K562 (cell line): Measurements from ENCODE around the gene OSCP1.

Source experiments
- ARID2 ChIP-seq: fragments of 450-650 bp; IDR thresholded peaks from 2 replicates; pipeline ENCODE4 v1.6.1; 2017; ENCODE audit warnings: antibody characterized with exemption, mild to moderate bottlenecking
- CTCF ChIP-seq, 3 experiments: IDR thresholded peaks in 2 of 3; conservative IDR thresholded peaks in 1 of 3; 2 replicates each; pipeline ENCODE4 v1.5.1; 2011 to 2012; ENCODE audit warnings: low read length in 3 of 3, mild to moderate bottlenecking in 3 of 3, control low read depth in 2 of 3, improper control_type of control experiment in 1 of 3, inconsistent platforms in 1 of 3, low read depth in 1 of 3, mixed read lengths in 1 of 3, moderate library complexity in 1 of 3; ENCODE audit not compliant: insufficient read depth in 2 of 3
- E2F6 ChIP-seq, 2 experiments: IDR thresholded peaks; 2 replicates each; pipeline ENCODE4 v1.6.1; 2011; ENCODE audit warnings: borderline replicate concordance in 1 of 2, control low read depth in 1 of 2, low read depth in 1 of 2, low read length in 1 of 2, mild to moderate bottlenecking in 1 of 2, mixed read lengths in 1 of 2, moderate library complexity in 1 of 2; ENCODE audit not compliant: insufficient read depth in 1 of 2, insufficient read length in 1 of 2, poor library complexity in 1 of 2, severe bottlenecking in 1 of 2; ENCODE audit errors: extremely low read depth in 1 of 2
- EZH2 ChIP-seq: IDR thresholded peaks from 2 replicates; pipeline ENCODE4 v1.6.1; 2012; ENCODE audit warnings: low read depth, mild to moderate bottlenecking, inconsistent platforms, low read length, borderline replicate concordance
- MTF1 ChIP-seq: fragments of 250-450 bp; sonication (Bioruptor Pico); IDR thresholded peaks from 2 replicates; pipeline ENCODE4 v1.9.0; 2021; ENCODE audit warnings: moderate library complexity, mild to moderate bottlenecking, inconsistent platforms, borderline replicate concordance
- PHF20 ChIP-seq: fragments of 450-650 bp; IDR thresholded peaks from 2 replicates; pipeline ENCODE4 v1.6.1; 2018; ENCODE audit not compliant: partially characterized antibody
- SMAD4 ChIP-seq: fragments of 250-450 bp; sonication (Bioruptor Pico); conservative IDR thresholded peaks from 2 replicates; pipeline ENCODE4 v1.8.0; 2021; ENCODE audit warnings: inconsistent platforms, mild to moderate bottlenecking, moderate library complexity
- WHSC1 ChIP-seq: IDR thresholded peaks from one replicate; pipeline ENCODE4 v1.6.1; 2012; ENCODE audit warnings: low read length, control low read depth, inconsistent platforms
- ZBTB49 ChIP-seq: sonication (generic); formaldehyde crosslinking; IDR thresholded peaks from 2 replicates; pipeline ENCODE4 v1.8.0; 2022; ENCODE audit warnings: missing genetic modification reagents, mild to moderate bottlenecking, borderline replicate concordance
- ZBTB8A ChIP-seq: fragments of 450-650 bp; IDR thresholded peaks from 2 replicates; pipeline ENCODE4 v1.6.1; 2018; ENCODE audit warnings: mild to moderate bottlenecking, moderate library complexity; ENCODE audit not compliant: partially characterized antibody
- ZFX ChIP-seq: sonication (generic); formaldehyde crosslinking; IDR thresholded peaks from 2 replicates; pipeline ENCODE4 v1.8.0; 2022; ENCODE audit warnings: mild to moderate bottlenecking, missing genetic modification reagents, moderate library complexity
- ZNF395 ChIP-seq: fragments of 200-800 bp; sonication (Bioruptor generic); IDR thresholded peaks from 2 replicates; pipeline ENCODE4 v1.6.1; 2017; ENCODE audit warnings: missing genetic modification characterization, missing compliant biosample characterization
- ZNF76 ChIP-seq: fragments of 250-450 bp; sonication (Bioruptor Pico); IDR thresholded peaks from 2 replicates; pipeline ENCODE4 v1.4.0; 2020; ENCODE audit warnings: mild to moderate bottlenecking, moderate library complexity, borderline replicate concordance

GRCh38 chr1:36380143-36380619 is 70.1 kb downstream of the OSCP1 start:
- TF ChIP-seq ARID2 (no peak), ZNF395 (CRISPR knock-in tag) (no peak), PHF20 (no peak), ZFX (no peak), E2F6 (IDR thresholded peaks at IDR 0.05; ENCODE audit: borderline replicate concordance in 1 of 2, extremely low read depth in 1 of 2, insufficient read depth in 1 of 2, insufficient read length in 1 of 2, low read depth in 1 of 2, low read length in 1 of 2, poor library complexity in 1 of 2, severe bottlenecking in 1 of 2) (no peak), SMAD4 (CRISPR knock-in tag) (no peak), ZBTB49 (CRISPR knock-in tag) (no peak), EZH2 (no peak), ZNF76 (CRISPR knock-in tag) (no peak), CTCF (IDR thresholded peaks at IDR 0.05 in 2 of 3, conservative IDR thresholded peaks at IDR 0.05 in 1 of 3; ENCODE audit: insufficient read depth in 2 of 3, low read depth in 1 of 3, low read length in 3 of 3) (no peak), ZBTB8A (no peak), WHSC1 (no peak), MTF1 (no peak)
